Effector memory CD8-positive, alpha-beta T cell (primary cell): ENCODE data around the gene NCAM1.

Experiments used
- ATAC-seq: fragments of 150-1000 bp; cut with Tn5 transposase; replicated peaks from 2 replicates; pipeline ENCODE4 v1.10.0; 2021; ENCODE audit warnings: mild to moderate bottlenecking, moderate library complexity
- DNase-seq, 3 experiments: peaks; one replicate each; pipeline ENCODE4 v3.0.0; 2021
- H3K27ac Mint-ChIP-seq, 2 donors: one replicate each; pipeline ENCODE4 v1.8.0; 2022; ENCODE audit warnings: mild to moderate bottlenecking in 2 of 2, mixed read lengths in 2 of 2, moderate library complexity in 2 of 2
- H3K27me3 Mint-ChIP-seq, 2 donors: one replicate each; pipeline ENCODE4 v1.8.0; 2022; ENCODE audit warnings: mixed read lengths in 2 of 2
- H3K36me3 Mint-ChIP-seq: one replicate; pipeline ENCODE4 v1.8.0; 2022; ENCODE audit warnings: mild to moderate bottlenecking, moderate library complexity, mixed read lengths; ENCODE audit not compliant: insufficient read depth
- H3K4me1 Mint-ChIP-seq, 2 donors: one replicate each; pipeline ENCODE4 v1.8.0; 2022; ENCODE audit warnings: low read depth in 2 of 2, mixed read lengths in 2 of 2
- H3K4me3 Mint-ChIP-seq, 2 donors: one replicate each; pipeline ENCODE4 v1.8.0; 2022; ENCODE audit warnings: mild to moderate bottlenecking in 2 of 2, mixed read lengths in 2 of 2, moderate library complexity in 2 of 2
- H3K9me3 Mint-ChIP-seq, 2 donors: one replicate each; pipeline ENCODE4 v1.8.0; 2022; ENCODE audit warnings: mixed read lengths in 2 of 2

NCAM1 gene

DNA sequence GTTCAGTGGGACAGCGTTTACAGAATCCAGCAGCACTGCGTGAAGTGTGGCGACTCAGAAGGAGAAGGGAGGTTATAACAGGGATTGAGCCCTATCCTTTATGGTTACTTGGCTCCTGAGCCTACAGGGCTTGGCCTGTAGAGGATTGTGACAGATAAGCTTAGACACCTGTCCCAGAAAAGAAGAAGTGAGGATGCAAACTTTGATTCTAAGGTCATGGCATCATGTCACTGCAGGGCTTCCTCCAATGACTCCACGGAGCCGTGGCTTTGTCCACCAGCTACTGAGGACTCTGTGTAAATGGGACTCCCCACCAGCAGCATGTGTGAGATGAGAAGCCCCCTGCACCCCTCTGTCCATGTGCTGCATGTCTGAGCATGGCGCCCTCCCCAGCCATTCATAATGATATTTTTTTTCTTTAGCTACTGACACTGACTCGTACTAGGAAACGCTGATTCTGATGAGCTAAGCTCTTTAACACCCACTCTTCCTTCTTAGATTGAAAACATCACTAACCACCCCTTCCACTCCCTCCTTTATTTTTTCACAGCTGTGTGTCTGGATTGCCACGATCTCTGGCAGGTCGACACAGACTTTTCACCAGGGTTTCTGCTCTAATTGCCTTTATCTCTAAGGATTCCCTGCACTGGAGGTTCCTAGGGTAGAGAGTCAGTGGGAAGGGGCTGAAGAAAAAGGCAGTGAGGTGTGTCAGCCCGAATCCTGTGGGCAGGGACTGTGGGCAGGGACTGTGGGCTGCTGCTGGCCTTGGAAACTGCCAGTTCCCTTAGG, 287.7 kb downstream of the NCAM1 start:
- ATAC-seq (no peak), DNase-seq (no peak)
- Mint-ChIP-seq H3K36me3 (peaks cover 3% of the 10 kb centered on the region), H3K27me3 (peaks cover 50 to 53% of the 10 kb centered on the region in 2 donors), H3K9me3 (no peaks in the 10 kb centered on the region), H3K4me3 (no peak overlapping the region), H3K27ac (peak overlapping the region in 1 of 2 donors; percentile 33), H3K4me1 (no peaks in the 10 kb centered on the region)

DNA sequence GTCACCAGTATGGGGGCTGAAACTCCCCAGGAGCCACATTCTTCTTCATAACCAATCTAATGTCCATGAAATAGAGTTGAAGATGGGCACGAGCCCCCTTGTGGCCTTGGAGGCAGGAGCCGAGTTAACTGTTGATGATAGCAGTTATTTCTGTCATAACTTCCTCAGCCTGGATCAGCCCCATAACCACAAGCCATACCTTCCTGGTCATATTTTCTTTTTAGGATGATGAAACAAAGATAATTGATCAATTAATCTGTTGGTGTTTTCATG, 288.2 kb downstream of the NCAM1 start:
- Mint-ChIP-seq H3K27me3 (peaks cover 48 to 52% of the 10 kb centered on the region in 2 donors), H3K9me3 (no peaks in the 10 kb centered on the region)
- no peak for DNase-seq

DNA sequence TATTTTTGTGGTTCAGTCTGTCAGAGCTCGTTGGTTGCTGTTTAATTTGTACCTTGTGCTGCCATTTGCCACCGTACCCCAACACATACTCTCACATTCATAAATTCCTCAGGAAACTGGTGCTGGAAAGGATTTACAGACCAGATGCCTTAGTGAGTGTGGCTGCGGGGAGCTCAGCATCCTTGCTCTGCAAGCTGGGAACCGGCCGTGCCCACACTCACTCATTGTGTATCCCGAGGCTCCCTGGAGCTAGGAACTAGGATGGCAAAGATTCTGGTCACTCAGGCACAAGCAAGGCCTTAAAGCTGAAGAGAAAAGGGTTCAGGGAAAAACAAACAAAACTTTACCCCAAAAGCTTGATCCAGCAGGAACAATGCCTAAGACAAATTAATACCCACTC, 288.6 kb downstream of the NCAM1 start:
- Mint-ChIP-seq H3K27me3 (peaks cover 48 to 55% of the 10 kb centered on the region in 2 donors), H3K36me3 (peaks cover 3% of the 10 kb centered on the region), H3K27ac (peak overlapping the region in 1 of 2 donors; percentile 33), H3K4me1 (no peaks in the 10 kb centered on the region), H3K9me3 (no peaks in the 10 kb centered on the region), H3K4me3 (no peak overlapping the region)
- ATAC-seq (no peak), DNase-seq (no peak)

More for the DNA sequence above, 288.2 kb downstream of the NCAM1 start:
- ATAC-seq, result no peak
- no peaks in the 10 kb centered on the region for H3K4me1 Mint-ChIP-seq
- peak overlapping the region in 1 of 2 donors; percentile 33 for H3K27ac Mint-ChIP-seq
- H3K4me3 Mint-ChIP-seq, result no peak overlapping the region
- H3K36me3 Mint-ChIP-seq, result peaks cover 3% of the 10 kb centered on the region

DNA sequence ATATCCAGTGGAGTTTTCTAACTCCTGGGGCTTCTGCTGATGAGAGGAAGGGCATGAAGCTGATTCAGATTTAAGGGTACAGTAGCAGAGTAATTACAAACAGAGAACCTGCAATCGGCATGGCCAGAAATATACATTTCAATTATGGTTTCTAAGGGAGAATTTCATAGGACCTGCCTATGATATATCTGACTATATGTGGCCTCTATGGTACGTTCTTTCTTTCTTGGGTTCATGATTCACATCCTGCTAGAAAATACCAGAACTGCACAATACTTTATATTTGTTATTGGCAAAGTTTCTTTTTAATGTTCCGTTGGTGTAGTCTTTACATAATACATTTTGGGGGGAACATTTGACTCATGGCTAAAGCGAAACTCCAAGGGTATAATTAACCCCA, 290.1 kb downstream of the NCAM1 start:
- H3K9me3 Mint-ChIP-seq, result no peaks in the 10 kb centered on the region
- peaks cover 39 to 45% of the 10 kb centered on the region in 2 donors for H3K27me3 Mint-ChIP-seq
- H3K27ac Mint-ChIP-seq, result no peak overlapping the region
- ATAC-seq (no peak), DNase-seq (no peak)
- peaks cover 3% of the 10 kb centered on the region for H3K36me3 Mint-ChIP-seq
- no peaks in the 10 kb centered on the region for H3K4me1 Mint-ChIP-seq
- no peak overlapping the region for H3K4me3 Mint-ChIP-seq

DNA sequence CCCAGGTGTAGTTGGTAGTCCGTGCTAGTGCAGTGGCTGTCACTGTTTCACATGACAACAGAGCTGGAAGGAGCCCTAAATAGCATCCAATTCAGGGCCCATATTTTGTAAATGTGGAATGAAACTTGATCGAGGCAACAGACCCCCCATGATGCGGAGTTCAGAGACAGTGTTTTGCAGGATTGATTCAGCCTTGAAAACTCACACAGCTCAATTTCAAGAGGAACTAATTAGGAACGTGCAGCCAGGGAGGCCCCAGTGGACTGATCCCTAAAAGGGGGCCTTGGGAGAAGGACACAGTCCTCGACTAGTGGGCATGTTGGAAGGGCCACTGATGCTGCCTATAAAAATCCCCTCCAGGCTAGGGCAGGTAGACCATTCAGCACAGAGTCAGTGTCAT, 292.2 kb downstream of the NCAM1 start:
- peaks cover 3% of the 10 kb centered on the region for H3K36me3 Mint-ChIP-seq
- peaks cover 20 to 25% of the 10 kb centered on the region in 2 donors for H3K27me3 Mint-ChIP-seq
- no peak overlapping the region for H3K4me3 Mint-ChIP-seq
- H3K4me1 Mint-ChIP-seq, result no peaks in the 10 kb centered on the region
- no peak for DNase-seq
- no peak overlapping the region for H3K27ac Mint-ChIP-seq
- no peaks in the 10 kb centered on the region for H3K9me3 Mint-ChIP-seq
- ATAC-seq, result no peak

DNA sequence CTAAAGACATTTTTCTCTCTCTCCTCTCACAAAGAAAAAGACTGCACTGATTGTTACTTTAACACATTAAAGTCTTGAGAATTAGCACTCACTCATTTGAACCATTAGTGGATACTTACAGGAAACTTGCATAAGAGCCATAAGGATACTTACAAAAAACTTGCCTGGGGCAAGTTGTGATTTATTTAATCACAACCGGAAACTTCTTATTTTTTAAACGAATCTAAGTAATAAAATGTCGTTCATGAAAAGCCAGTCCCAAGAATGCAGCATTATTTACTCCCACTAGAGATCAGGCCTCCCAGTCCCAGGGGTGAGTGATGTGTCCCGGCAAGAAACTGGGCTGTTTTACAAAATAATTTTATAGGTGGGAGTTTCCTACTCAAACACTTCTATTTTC, 293.9 kb downstream of the NCAM1 start:
- no peaks in the 10 kb centered on the region for H3K9me3 Mint-ChIP-seq
- H3K27me3 Mint-ChIP-seq, result peaks cover 8 to 10% of the 10 kb centered on the region in 2 donors
- DNase-seq (no peak), ATAC-seq (no peak)
- no peak overlapping the region for H3K4me3 Mint-ChIP-seq
- no peaks in the 10 kb centered on the region for H3K4me1 Mint-ChIP-seq
- no peaks in the 10 kb centered on the region for H3K36me3 Mint-ChIP-seq
- H3K27ac Mint-ChIP-seq, result no peak overlapping the region

DNA sequence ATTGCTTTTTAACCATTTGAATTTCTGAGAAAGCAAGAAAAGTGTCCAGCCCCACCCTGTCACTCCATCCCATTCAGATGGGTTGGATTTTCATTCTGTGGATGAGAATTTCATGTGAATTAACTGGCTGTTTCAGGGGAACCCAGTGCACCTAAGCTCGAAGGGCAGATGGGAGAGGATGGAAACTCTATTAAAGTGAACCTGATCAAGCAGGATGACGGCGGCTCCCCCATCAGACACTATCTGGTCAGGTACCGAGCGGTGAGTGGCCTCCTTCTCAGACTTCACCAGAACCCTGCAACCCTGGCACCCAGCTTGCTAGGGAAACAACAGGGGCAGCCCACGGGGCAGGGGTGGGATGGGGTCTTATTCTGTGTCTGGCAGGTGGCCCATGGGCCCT, 294.5 kb downstream of the NCAM1 start:
- no peaks in the 10 kb centered on the region for H3K36me3 Mint-ChIP-seq
- no peaks in the 10 kb centered on the region for H3K9me3 Mint-ChIP-seq
- no peak overlapping the region for H3K4me3 Mint-ChIP-seq
- no peak overlapping the region for H3K27ac Mint-ChIP-seq
- H3K27me3 Mint-ChIP-seq, result peaks cover 8 to 10% of the 10 kb centered on the region in 2 donors
- ATAC-seq (no peak), DNase-seq (no peak)
- no peaks in the 10 kb centered on the region for H3K4me1 Mint-ChIP-seq

DNA sequence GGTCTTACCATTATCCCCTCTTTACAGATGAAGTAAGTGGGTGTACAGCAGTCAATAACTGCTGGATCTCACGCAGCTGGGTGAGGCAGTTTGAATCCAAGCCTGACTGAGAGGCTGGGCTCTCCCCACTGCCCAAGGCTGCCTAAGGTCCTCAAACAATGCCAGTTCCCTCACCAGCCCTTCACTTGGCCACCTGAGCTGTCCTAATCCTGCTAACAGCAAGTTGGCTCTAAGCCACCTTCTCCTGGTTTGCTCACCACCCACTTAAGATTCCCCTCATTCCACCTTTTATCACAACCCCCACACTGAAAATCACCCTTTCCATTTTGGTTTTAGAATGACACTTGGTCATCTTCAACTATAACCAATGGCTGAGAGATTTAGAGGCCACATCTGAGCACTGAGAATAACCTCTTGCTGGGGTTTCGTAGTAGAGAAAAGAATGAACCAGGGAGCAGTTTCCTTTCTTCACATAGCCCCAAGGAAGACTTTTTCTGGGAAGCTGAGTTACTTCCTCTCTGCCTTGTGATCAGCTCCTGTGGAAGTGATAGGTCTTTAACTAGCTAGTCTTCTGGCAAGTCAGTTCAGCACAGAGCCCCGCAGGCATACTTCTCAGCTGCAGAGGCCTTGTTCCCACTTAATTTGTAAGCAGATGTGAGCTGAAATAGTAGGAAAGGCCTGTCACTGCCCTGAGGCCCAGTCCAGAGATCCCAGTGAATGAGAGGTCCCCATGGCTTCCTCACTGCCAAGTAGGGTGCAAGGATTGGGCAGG, 295.4 kb downstream of the NCAM1 start:
- Mint-ChIP-seq H3K9me3 (no peaks in the 10 kb centered on the region), H3K4me3 (no peak overlapping the region), H3K27ac (no peak overlapping the region), H3K4me1 (no peaks in the 10 kb centered on the region), H3K27me3 (peaks cover 10 to 16% of the 10 kb centered on the region in 2 donors), H3K36me3 (no peaks in the 10 kb centered on the region)
- ATAC-seq (no peak), DNase-seq (no peak)

DNA sequence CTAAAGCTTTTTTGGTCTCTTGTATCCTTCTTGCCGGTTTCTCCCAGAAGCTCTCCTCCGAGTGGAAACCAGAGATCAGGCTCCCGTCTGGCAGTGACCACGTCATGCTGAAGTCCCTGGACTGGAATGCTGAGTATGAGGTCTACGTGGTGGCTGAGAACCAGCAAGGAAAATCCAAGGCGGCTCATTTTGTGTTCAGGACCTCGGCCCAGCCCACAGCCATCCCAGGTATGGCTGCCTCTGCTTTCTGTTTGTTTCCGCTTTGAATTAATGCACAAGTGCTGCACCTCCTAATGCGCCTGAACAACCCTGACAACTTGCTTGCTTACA, 298.8 kb downstream of the NCAM1 start:
- peaks cover under 1 to 16% of the 10 kb centered on the region in 2 donors for H3K27me3 Mint-ChIP-seq
- no peak overlapping the region for H3K27ac Mint-ChIP-seq
- no peak for DNase-seq
- H3K4me3 Mint-ChIP-seq, result no peak overlapping the region
- no peak for ATAC-seq
- H3K36me3 Mint-ChIP-seq, result no peaks in the 10 kb centered on the region
- H3K4me1 Mint-ChIP-seq, result no peaks in the 10 kb centered on the region
- no peaks in the 10 kb centered on the region for H3K9me3 Mint-ChIP-seq

DNA sequence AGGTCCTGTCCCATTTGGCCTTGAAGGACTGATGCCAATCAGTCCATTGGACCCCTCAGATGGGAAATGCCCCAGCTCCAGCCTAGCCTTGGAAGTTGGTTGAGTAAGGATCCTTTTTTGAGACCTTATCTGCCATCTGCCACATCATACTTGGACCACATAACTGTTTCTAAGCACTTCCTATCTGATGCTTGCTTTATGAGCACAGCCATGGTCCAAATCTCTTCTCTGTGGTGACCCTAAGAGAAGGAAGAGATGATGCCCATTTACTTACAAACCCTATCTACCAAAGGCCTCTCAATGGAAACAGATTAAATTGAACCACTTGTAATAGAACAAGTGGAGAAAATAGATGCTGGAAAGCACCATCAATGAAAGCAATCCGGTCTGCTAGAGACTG, 299.3 kb downstream of the NCAM1 start:
- Mint-ChIP-seq H3K27ac (no peak overlapping the region), H3K27me3 (peaks cover 0 to 19% of the 10 kb centered on the region in 2 donors), H3K9me3 (no peaks in the 10 kb centered on the region), H3K4me3 (no peak overlapping the region), H3K36me3 (no peaks in the 10 kb centered on the region), H3K4me1 (no peaks in the 10 kb centered on the region)
- ATAC-seq (no peak), DNase-seq (no peak)

DNA sequence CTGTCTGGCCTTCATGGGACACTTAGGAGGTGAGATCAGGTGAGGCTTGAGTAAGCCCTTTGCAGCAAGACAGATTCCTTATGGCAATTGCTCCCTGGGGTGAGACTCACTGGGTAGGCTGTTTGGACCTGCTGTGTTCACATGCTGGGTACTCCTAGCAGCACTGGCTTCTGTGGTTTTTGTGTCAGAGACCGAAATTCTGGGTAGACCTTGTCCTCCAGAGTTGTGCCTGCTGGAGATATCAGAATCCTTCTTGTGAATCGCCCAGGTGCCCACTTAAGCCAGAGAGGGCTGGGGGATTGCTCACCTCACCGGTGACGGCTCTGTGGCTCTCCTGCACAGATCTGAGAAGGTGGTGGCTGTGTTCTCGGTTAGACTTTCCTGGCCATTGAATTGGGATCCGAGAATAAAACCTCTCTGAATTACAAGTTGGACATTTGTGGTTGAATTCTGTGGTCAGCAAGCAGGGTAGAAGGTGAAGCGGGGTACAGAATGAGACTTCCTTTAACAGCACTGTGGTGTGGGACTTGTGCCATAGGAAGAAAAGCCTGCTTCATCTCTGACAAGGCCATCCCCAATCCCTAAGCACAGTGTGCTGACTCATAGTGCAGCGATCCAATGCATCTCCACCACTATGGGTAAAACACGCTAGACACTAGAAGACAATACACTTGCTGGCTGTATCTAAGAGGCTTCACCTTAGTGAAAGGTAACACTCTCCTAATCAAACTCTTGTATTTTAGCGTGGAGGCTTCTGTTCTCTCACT, 300.7 kb downstream of the NCAM1 start:
- Mint-ChIP-seq H3K4me3 (no peak overlapping the region), H3K27ac (no peak overlapping the region), H3K36me3 (no peaks in the 10 kb centered on the region), H3K9me3 (no peaks in the 10 kb centered on the region), H3K4me1 (no peaks in the 10 kb centered on the region), H3K27me3 (peaks cover 0 to 29% of the 10 kb centered on the region in 2 donors)
- no peak for DNase-seq
- ATAC-seq, result no peak

DNA sequence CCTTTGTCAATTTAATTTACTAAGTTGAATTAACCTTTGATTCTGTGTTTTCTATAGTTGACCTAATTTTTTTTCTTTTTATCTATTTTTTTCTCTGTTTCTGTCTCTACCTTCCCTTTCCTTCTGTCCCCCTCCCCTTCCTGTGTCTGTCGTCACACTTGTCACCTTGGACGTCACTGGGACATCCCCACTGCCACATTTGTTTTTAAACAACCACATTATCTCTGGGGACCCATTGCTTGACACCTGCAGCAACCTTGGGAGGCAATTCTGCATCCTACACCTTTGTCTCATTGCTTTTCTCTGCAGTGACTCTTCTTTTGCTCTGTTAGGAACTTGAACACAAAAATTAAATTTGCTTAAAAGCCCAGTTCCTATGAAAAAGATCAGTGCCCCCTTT, 301.4 kb downstream of the NCAM1 start:
- DNase-seq (no peak), ATAC-seq (no peak)
- H3K36me3 Mint-ChIP-seq, result no peaks in the 10 kb centered on the region
- H3K9me3 Mint-ChIP-seq, result no peaks in the 10 kb centered on the region
- no peaks in the 10 kb centered on the region for H3K4me1 Mint-ChIP-seq
- no peak overlapping the region for H3K4me3 Mint-ChIP-seq
- H3K27ac Mint-ChIP-seq, result no peak overlapping the region
- H3K27me3 Mint-ChIP-seq, result peaks cover 0 to 36% of the 10 kb centered on the region in 2 donors

DNA sequence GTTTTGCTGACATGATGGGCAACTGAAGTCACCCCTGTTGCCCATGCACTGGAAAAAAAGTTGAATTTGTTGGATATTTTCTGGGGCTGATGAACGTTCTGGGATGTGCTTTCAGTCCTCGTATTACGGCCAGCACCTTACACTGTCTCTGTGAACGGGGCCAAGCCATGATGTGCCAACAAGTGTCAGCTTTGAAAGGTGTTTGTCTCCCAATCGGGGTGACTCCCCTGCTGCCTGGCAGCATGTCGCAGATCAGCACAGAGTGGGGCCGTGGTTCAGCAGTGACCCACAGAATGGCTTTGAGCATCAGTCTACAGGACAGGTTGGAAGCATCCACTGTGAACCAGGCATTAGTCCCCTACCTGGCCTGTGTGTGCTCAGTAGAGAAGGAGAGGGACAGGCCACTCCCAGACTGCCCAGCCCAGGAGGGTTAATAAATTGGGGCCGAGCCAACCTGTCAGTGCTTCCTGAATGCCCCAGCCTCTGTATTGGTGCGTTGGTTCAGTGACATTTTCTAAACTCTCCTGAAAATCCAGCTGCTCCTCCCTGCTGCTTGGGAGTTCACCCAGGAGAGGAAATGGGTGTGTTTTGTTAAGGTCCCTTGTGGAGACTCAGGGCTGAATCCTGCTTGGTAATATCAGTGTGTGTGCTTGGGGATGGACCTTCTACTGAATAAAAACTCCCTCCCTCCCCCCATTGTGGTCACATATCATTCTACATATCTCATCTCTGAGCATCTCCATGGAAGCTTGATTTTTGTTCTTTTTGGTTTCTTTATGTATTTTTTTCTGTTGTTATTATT, 302.4 kb downstream of the NCAM1 start:
- Mint-ChIP-seq H3K4me3 (no peak overlapping the region), H3K9me3 (no peaks in the 10 kb centered on the region), H3K27ac (no peak overlapping the region)

More for the DNA sequence above, 302.4 kb downstream of the NCAM1 start:
- DNase-seq, result no peak
- peaks cover 1% of the 10 kb centered on the region for H3K36me3 Mint-ChIP-seq
- peaks cover 0 to 41% of the 10 kb centered on the region in 2 donors for H3K27me3 Mint-ChIP-seq
- no peak for ATAC-seq
- H3K4me1 Mint-ChIP-seq, result no peaks in the 10 kb centered on the region
